ENCODE measurements around the gene HTRA1. TPM values are rescaled to one million over a fixed set of nuclear protein-coding genes. Genes with fewer than 3 reads are reported as not detected.
A peak's percentile ranks its signal among the peaks of the same experiment; 100 is the strongest.

Gene HTRA1
- polyA plus RNA-seq, 1 of the 3 experiments (the other 2 are of a cell fraction), result 291 TPM

DNA sequence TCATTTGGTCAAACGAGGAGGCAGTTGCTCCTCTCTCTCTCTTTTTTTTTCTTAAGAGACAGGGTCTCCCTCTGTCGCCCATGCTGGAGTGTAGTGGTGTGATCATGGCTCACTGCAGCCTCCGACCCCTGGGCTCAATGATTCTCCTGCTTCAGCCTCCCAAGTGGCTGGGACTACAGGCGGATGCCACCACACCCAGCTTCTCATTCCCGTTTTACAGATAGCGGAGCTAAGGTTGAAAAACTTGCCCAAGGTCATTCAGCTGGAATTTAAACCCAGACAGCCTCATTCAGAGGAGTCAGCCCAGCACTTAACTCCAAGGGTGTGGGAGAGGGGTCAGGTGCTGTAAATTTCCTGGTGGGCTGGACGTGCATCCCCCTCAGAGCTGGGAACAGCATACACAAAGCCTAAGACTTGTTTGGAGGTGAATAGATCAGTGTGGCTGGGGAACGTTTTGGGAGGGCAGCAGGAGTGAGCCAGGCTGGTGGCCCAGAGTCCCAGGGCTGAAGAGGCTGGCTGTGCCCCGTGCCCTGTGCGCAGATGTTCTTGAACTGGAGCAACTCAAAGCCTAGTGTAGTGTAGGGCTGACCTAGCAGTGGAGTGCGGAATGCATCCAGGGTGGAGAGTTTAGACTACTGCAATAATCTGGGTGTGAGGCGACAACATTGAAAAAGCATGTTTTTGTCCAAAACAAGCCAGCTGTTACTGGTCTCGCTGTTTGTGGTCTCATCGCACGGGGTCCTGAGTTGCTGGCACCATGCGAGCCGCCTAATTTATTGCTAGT is 2.3 kb downstream of the HTRA1 start:
- peak overlapping the region in 1 of 2 experiments; percentile 57; a peak in 1 of 4 replicates for H3K27ac ChIP-seq (ENCODE audit: low read depth in 2 of 2, low read length in 1 of 2)
- no peaks in the 10 kb centered on the region for H3K9me3 ChIP-seq
- no peak for TF ChIP-seq USF1 (IDR thresholded peaks at IDR 0.05; ENCODE audit: borderline replicate concordance, low read depth)
- TF ChIP-seq REST (IDR thresholded peaks at IDR 0.05; ENCODE audit: low read depth, low read length), result no peak
- TF ChIP-seq FOXM1 (IDR thresholded peaks at IDR 0.05; ENCODE audit: low read depth), result no peak
- H3K27me3 ChIP-seq (ENCODE audit: insufficient read depth), result no peaks in the 10 kb centered on the region
- peaks cover 65% of the 10 kb centered on the region for H3K79me2 ChIP-seq (ENCODE audit: insufficient read depth)
- H3F3A ChIP-seq (replicated peaks; ENCODE audit: insufficient read depth), result peaks cover 16% of the 10 kb centered on the region
- DNase-seq, result no peak
- peaks cover 5 to 18% of the 10 kb centered on the region in 2 experiments; a peak in 2 of 4 replicates for H3K4me1 ChIP-seq (ENCODE audit: control insufficient read depth in 1 of 2, insufficient read depth in 2 of 2, low read depth in 1 of 2, low read length in 1 of 2)
- WGBS (ENCODE audit: low lambda C conversion rate), result 93% methylated on average over 16 of the region's 17 CpGs
- H3K9me2 ChIP-seq, result no peaks in the 10 kb centered on the region
- CTCF ChIA-PET, result interaction anchor here (1.3 to 2.8 kb wide), 3 partner anchors 28 to 185 kb away, joined by 3 to 10 read pairs (median 5); no protein-coding TSS in a partner anchor
- peak overlapping the region; percentile 92 for H3K4me2 ChIP-seq
- peaks cover 0 to 2% of the 10 kb centered on the region in 2 experiments for H3K36me3 ChIP-seq (replicated peaks in 1 of 2; ENCODE audit: control insufficient read depth in 1 of 2, insufficient read depth in 2 of 2, low read length in 1 of 2)
- H4K20me1 ChIP-seq (ENCODE audit: insufficient read depth), result peaks cover 18% of the 10 kb centered on the region
- POLR2A ChIA-PET, result no interaction called here
- H3K9ac ChIP-seq, result peak overlapping the region; percentile 74; the same call in 1 of the 2 replicates
- peak overlapping the region; percentile 65 to 81; a peak in 2 of 4 replicates for H3K4me3 ChIP-seq (ENCODE audit: low read depth in 2 of 2, low read length in 1 of 2)
- no peak overlapping the region for H2AFZ ChIP-seq (ENCODE audit: low read depth)

GRCh38 chr10:122464250-122464510 is 2.8 kb downstream of the HTRA1 start:
- Histone ChIP-seq H3K9me2 (no peaks in the 10 kb centered on the region), H3K79me2 (ENCODE audit: insufficient read depth) (peaks cover 65% of the 10 kb centered on the region), H3F3A (replicated peaks; ENCODE audit: insufficient read depth) (peaks cover 18% of the 10 kb centered on the region), H3K4me3 (ENCODE audit: low read depth in 2 of 2, low read length in 1 of 2) (no peak overlapping the region), H3K36me3 (replicated peaks in 1 of 2; ENCODE audit: control insufficient read depth in 1 of 2, insufficient read depth in 2 of 2, low read length in 1 of 2) (peaks cover 0 to 2% of the 10 kb centered on the region in 2 experiments), H3K4me2 (peak overlapping the region; percentile 92; the same call in 1 of the 2 replicates), H3K4me1 (ENCODE audit: control insufficient read depth in 1 of 2, insufficient read depth in 2 of 2, low read depth in 1 of 2, low read length in 1 of 2) (peaks cover 5 to 16% of the 10 kb centered on the region in 2 experiments; a peak in 2 of 4 replicates), H4K20me1 (ENCODE audit: insufficient read depth) (peaks cover 18% of the 10 kb centered on the region), H3K9me3 (no peaks in the 10 kb centered on the region), H3K9ac (no peak overlapping the region), H3K27me3 (ENCODE audit: insufficient read depth) (no peaks in the 10 kb centered on the region), H3K27ac (ENCODE audit: low read depth in 2 of 2, low read length in 1 of 2) (no peak overlapping the region), H2AFZ (ENCODE audit: low read depth) (no peak overlapping the region)
- ChIA-PET POLR2A (no interaction called here), CTCF (interaction anchor here (1.3 to 2.8 kb wide), 2 partner anchors 29 to 185 kb away, joined by 3 to 10 read pairs; no protein-coding TSS in a partner anchor)
- TF ChIP-seq, protein P1, sequence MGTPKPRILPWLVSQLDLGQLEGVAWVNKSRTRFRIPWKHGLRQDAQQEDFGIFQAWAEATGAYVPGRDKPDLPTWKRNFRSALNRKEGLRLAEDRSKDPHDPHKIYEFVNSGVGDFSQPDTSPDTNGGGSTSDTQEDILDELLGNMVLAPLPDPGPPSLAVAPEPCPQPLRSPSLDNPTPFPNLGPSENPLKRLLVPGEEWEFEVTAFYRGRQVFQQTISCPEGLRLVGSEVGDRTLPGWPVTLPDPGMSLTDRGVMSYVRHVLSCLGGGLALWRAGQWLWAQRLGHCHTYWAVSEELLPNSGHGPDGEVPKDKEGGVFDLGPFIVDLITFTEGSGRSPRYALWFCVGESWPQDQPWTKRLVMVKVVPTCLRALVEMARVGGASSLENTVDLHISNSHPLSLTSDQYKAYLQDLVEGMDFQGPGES (IDR thresholded peaks at IDR 0.05; ENCODE audit: low read depth, low read length), result no peak
- TF ChIP-seq MEF2A (IDR thresholded peaks at IDR 0.05; ENCODE audit: borderline replicate concordance, low read depth) (no peak), CHD2 (IDR thresholded peaks at IDR 0.05; ENCODE audit: low read length, partially characterized antibody) (no peak), TCF12 (IDR thresholded peaks at IDR 0.05) (no peak), GABPA (IDR thresholded peaks at IDR 0.05; ENCODE audit: low read depth) (no peak), FOXM1 (IDR thresholded peaks at IDR 0.05; ENCODE audit: low read depth) (no peak), ZBTB33 (IDR thresholded peaks at IDR 0.05; ENCODE audit: borderline replicate concordance, low read depth) (no peak), RXRA (IDR thresholded peaks at IDR 0.05; ENCODE audit: borderline replicate concordance, low read depth) (no peak)
- 95% methylated on average over 4 of the region's 4 CpGs for WGBS (ENCODE audit: low lambda C conversion rate)
- no peak for DNase-seq

All from SK-N-SH (cell line).